ENCODE measurements around the gene OMP. TPM values are rescaled to one million over a fixed set of nuclear protein-coding genes. Genes with fewer than 3 reads are reported as not detected.

OMP gene
- total RNA-seq, 1 donor from 2014 or later, result 1.3 TPM

GRCh38 chr11:77104727-77105126 lies 2.1 kb downstream of the OMP start:
- no peak overlapping the region for H3K27ac Mint-ChIP-seq (ENCODE audit: unreplicated experiment)
- TF ChIP-seq EZH2 (IDR thresholded peaks at IDR 0.05; ENCODE audit: insufficient read depth, low read length), result no peak
- TF ChIP-seq, protein P1, sequence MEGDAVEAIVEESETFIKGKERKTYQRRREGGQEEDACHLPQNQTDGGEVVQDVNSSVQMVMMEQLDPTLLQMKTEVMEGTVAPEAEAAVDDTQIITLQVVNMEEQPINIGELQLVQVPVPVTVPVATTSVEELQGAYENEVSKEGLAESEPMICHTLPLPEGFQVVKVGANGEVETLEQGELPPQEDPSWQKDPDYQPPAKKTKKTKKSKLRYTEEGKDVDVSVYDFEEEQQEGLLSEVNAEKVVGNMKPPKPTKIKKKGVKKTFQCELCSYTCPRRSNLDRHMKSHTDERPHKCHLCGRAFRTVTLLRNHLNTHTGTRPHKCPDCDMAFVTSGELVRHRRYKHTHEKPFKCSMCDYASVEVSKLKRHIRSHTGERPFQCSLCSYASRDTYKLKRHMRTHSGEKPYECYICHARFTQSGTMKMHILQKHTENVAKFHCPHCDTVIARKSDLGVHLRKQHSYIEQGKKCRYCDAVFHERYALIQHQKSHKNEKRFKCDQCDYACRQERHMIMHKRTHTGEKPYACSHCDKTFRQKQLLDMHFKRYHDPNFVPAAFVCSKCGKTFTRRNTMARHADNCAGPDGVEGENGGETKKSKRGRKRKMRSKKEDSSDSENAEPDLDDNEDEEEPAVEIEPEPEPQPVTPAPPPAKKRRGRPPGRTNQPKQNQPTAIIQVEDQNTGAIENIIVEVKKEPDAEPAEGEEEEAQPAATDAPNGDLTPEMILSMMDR (IDR thresholded peaks at IDR 0.05; ENCODE audit: insufficient read depth, low read depth, low read length), result no peak
- H3K4me3 Mint-ChIP-seq (ENCODE audit: unreplicated experiment), result no peak overlapping the region
- no peaks in the 10 kb centered on the region for H3K27me3 ChIP-seq (ENCODE audit: insufficient read depth, low read length)
- FAIRE-seq, result no peak
- H3K4me2 ChIP-seq (ENCODE audit: low read length), result no peak overlapping the region
- no peak overlapping the region for H3K9ac ChIP-seq (ENCODE audit: low read length)
- no peaks in the 10 kb centered on the region for H3K9me3 ChIP-seq (ENCODE audit: insufficient read depth, low read depth, low read length)
- peak; percentile 36 for DNase-seq (ENCODE audit: low read depth)
- H3K27me3 Mint-ChIP-seq (ENCODE audit: low read depth, unreplicated experiment), result peaks cover 4% of the 10 kb centered on the region
- no peaks in the 10 kb centered on the region for H3K79me2 ChIP-seq (ENCODE audit: insufficient read depth, low read length)
- peaks cover 18% of the 10 kb centered on the region for H3K4me1 Mint-ChIP-seq (ENCODE audit: low read depth, unreplicated experiment)
- H3K27ac ChIP-seq (ENCODE audit: low read depth, low read length), result no peak overlapping the region
- H3K36me3 ChIP-seq (ENCODE audit: insufficient read depth, low read length), result no peaks in the 10 kb centered on the region
- no peak overlapping the region for H2AFZ ChIP-seq (ENCODE audit: low read depth, low read length)
- H3K9me3 Mint-ChIP-seq (ENCODE audit: unreplicated experiment), result peaks cover 4% of the 10 kb centered on the region
- peaks cover 11% of the 10 kb centered on the region for H3K36me3 Mint-ChIP-seq (ENCODE audit: low read depth, unreplicated experiment)
- no peak overlapping the region for H3K4me3 ChIP-seq (ENCODE audit: insufficient read depth, low read depth, low read length)
- H3K4me1 ChIP-seq (ENCODE audit: insufficient read depth, low read length), result peaks cover 31% of the 10 kb centered on the region
- H4K20me1 ChIP-seq (ENCODE audit: insufficient read depth, low read length), result peaks cover 28% of the 10 kb centered on the region

GRCh38 chr11:77106321-77106720 lies 3.7 kb downstream of the OMP start:
- H4K20me1 ChIP-seq (ENCODE audit: insufficient read depth, low read length), result peaks cover 29% of the 10 kb centered on the region
- H3K27ac ChIP-seq (ENCODE audit: low read depth, low read length), result no peak overlapping the region
- no peak overlapping the region for H3K9ac ChIP-seq (ENCODE audit: low read length)
- H3K4me1 Mint-ChIP-seq (ENCODE audit: low read depth, unreplicated experiment), result peaks cover 18% of the 10 kb centered on the region
- H3K4me3 ChIP-seq (ENCODE audit: insufficient read depth, low read depth, low read length), result no peak overlapping the region
- DNase-seq (ENCODE audit: low read depth) (peak; percentile 17), FAIRE-seq (no peak)
- H3K9me3 Mint-ChIP-seq (ENCODE audit: unreplicated experiment), result peaks cover 4% of the 10 kb centered on the region
- TF ChIP-seq EZH2 (IDR thresholded peaks at IDR 0.05; ENCODE audit: insufficient read depth, low read length), result no peak
- TF ChIP-seq, protein P1 (IDR thresholded peaks at IDR 0.05; ENCODE audit: insufficient read depth, low read depth, low read length), result no peak
- H3K27ac Mint-ChIP-seq (ENCODE audit: unreplicated experiment), result no peak overlapping the region
- H2AFZ ChIP-seq (ENCODE audit: low read depth, low read length), result no peak overlapping the region
- H3K36me3 Mint-ChIP-seq (ENCODE audit: low read depth, unreplicated experiment), result peaks cover 8% of the 10 kb centered on the region
- H3K4me3 Mint-ChIP-seq (ENCODE audit: unreplicated experiment), result no peak overlapping the region
- no peaks in the 10 kb centered on the region for H3K79me2 ChIP-seq (ENCODE audit: insufficient read depth, low read length)
- H3K36me3 ChIP-seq (ENCODE audit: insufficient read depth, low read length), result no peaks in the 10 kb centered on the region
- no peaks in the 10 kb centered on the region for H3K9me3 ChIP-seq (ENCODE audit: insufficient read depth, low read depth, low read length)
- peaks cover 46% of the 10 kb centered on the region for H3K4me1 ChIP-seq (ENCODE audit: insufficient read depth, low read length)
- H3K27me3 ChIP-seq (ENCODE audit: insufficient read depth, low read length), result no peaks in the 10 kb centered on the region
- peaks cover 4% of the 10 kb centered on the region for H3K27me3 Mint-ChIP-seq (ENCODE audit: low read depth, unreplicated experiment)
- H3K4me2 ChIP-seq (ENCODE audit: low read length), result no peak overlapping the region

DNA sequence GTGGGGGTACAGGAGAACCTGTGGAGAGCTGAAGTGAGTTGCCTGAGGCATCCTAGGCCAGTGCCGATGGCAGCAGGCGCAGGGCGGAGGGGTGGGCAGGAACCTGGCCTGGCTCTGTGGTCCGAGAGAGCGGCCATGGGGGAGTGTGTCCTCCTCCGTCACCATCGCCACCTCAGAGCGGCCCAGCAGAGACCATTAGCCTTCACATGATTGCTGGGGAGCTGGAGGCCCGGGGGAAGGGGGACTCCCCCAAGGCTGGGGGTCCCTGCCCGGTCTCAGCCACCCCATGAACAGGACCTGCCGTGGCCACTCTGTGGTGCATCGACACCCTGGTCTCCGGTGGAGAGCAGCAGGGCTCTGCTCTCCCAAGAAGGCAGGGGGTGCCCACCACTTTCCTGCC lies 4.1 kb downstream of the OMP start:
- Mint-ChIP-seq H3K27ac (ENCODE audit: unreplicated experiment) (no peak overlapping the region), H3K4me1 (ENCODE audit: low read depth, unreplicated experiment) (peaks cover 18% of the 10 kb centered on the region), H3K9me3 (ENCODE audit: unreplicated experiment) (peaks cover 1% of the 10 kb centered on the region), H3K27me3 (ENCODE audit: low read depth, unreplicated experiment) (peaks cover 6% of the 10 kb centered on the region), H3K4me3 (ENCODE audit: unreplicated experiment) (no peak overlapping the region), H3K36me3 (ENCODE audit: low read depth, unreplicated experiment) (peaks cover 8% of the 10 kb centered on the region)
- FAIRE-seq, result no peak
- H2AFZ ChIP-seq (ENCODE audit: low read depth, low read length), result no peak overlapping the region
- peaks cover 46% of the 10 kb centered on the region for H3K4me1 ChIP-seq (ENCODE audit: insufficient read depth, low read length)
- H3K9me3 ChIP-seq (ENCODE audit: insufficient read depth, low read depth, low read length), result no peaks in the 10 kb centered on the region
- no peaks in the 10 kb centered on the region for H3K36me3 ChIP-seq (ENCODE audit: insufficient read depth, low read length)
- H3K79me2 ChIP-seq (ENCODE audit: insufficient read depth, low read length), result no peaks in the 10 kb centered on the region
- H3K9ac ChIP-seq (ENCODE audit: low read length), result no peak overlapping the region
- no peak for DNase-seq (ENCODE audit: low read depth)
- H3K4me3 ChIP-seq (ENCODE audit: insufficient read depth, low read depth, low read length), result no peak overlapping the region
- no peak overlapping the region for H3K4me2 ChIP-seq (ENCODE audit: low read length)
- H3K27me3 ChIP-seq (ENCODE audit: insufficient read depth, low read length), result no peaks in the 10 kb centered on the region
- H3K27ac ChIP-seq (ENCODE audit: low read depth, low read length), result no peak overlapping the region
- H4K20me1 ChIP-seq (ENCODE audit: insufficient read depth, low read length), result peaks cover 25% of the 10 kb centered on the region
- TF ChIP-seq, protein P1 (IDR thresholded peaks at IDR 0.05; ENCODE audit: insufficient read depth, low read depth, low read length), result no peak
- TF ChIP-seq EZH2 (IDR thresholded peaks at IDR 0.05; ENCODE audit: insufficient read depth, low read length), result no peak

All from astrocyte (in vitro differentiated cells and primary cell).